Measurements from ENCODE around the gene KIR3DL2.
"Not testable (repeated sequence)": the region's sequence is repeated elsewhere in the genome, so short reads cannot be mapped to it uniquely, and the experiment has no call there.

KIR3DL2 gene

DNA sequence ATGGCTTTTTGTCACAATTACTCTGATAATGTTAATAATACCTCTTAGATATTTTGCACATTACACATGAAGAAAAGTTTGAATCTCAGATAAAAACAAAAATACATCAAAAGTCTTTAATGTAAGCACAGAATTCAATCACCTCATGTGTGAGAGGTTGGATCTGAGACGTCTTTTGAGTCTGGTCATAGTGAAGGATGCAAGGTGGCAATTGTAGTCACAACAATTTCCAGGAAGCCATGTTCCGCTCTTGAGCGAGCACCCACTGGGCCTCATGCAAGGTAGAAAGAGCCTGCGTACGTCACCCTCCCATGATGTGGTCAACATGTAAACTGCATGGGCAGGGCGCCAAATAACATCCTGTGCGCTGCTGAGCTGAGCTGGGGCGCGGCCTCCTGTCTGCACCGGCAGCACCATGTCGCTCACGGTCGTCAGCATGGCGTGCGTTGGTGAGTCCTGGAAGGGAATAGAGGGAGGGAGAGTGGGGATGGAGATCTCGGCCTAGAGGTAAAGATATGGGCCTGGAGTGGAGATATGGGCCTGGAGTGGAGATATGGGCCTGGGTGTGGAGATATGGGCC is at the start of gene KIR3DL2:
TSS of gene KIR3DL2 (plus strand) at position 383 of the 580 bp plus-strand sequence. CDS start at position 416, 33 bp downstream.
- not testable (repeated sequence) for DNase-seq

DNA sequence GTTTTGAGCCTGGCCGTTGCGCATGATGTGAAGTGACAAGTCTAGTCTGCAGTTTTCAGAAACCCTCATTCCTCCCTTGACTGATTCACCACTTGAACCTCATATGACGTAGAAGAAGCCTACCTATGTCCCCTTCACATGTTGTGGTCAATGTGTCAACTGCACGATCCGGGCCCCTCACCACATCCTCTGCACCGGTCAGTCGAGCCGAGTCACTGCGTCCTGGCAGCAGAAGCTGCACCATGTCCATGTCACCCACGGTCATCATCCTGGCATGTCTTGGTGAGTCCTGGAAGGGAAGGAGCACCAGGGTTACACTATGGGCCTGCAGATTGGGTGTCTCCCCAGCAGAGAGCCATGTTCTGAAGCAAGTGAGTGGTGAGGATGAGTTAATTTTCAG is 46.8 kb upstream of the KIR3DL2 start, which contains the start of gene KIR2DL4:
TSS of gene KIR2DL4 (plus strand) at position 201 of the 400 bp plus-strand sequence. CDS start at position 243, 42 bp downstream.
- DNase-seq: no peak

DNA sequence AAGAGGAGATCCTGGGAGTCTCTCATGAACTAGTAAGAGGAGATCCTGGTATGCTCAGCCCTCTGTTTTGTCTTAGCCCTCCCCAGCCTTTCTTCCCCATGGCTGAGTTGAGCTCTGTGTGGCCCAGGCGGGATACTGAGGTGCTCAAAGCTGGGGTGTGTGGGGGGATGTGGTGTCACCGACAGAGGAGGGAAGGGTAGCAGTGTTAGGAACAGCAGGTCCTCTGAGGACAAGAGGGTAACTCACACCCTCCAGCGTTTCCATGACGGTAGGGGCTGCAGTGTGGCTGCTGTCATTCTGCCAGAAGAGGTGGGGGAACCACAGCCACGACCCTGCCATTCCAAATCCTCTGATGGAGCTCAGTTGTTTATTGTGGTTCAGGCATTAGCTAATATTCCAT is 46.1 kb upstream of the KIR3DL2 start:
- no peak for DNase-seq

DNA sequence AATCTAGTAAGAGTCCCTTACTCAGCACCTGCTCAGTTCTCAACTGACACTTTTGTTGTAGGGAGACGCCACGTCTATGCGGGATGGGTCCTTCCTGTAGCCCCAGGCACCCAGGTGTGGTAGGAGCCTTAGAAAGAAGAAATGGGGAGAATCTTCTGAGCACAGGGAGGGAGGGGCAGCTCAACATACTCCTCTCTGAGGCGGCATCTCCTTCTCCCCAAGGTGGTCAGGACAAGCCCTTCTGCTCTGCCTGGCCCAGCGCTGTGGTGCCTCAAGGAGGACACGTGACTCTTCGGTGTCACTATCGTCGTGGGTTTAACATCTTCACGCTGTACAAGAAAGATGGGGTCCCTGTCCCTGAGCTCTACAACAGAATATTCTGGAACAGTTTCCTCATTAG is 45.7 kb upstream of the KIR3DL2 start:
- DNase-seq: no peak

DNA sequence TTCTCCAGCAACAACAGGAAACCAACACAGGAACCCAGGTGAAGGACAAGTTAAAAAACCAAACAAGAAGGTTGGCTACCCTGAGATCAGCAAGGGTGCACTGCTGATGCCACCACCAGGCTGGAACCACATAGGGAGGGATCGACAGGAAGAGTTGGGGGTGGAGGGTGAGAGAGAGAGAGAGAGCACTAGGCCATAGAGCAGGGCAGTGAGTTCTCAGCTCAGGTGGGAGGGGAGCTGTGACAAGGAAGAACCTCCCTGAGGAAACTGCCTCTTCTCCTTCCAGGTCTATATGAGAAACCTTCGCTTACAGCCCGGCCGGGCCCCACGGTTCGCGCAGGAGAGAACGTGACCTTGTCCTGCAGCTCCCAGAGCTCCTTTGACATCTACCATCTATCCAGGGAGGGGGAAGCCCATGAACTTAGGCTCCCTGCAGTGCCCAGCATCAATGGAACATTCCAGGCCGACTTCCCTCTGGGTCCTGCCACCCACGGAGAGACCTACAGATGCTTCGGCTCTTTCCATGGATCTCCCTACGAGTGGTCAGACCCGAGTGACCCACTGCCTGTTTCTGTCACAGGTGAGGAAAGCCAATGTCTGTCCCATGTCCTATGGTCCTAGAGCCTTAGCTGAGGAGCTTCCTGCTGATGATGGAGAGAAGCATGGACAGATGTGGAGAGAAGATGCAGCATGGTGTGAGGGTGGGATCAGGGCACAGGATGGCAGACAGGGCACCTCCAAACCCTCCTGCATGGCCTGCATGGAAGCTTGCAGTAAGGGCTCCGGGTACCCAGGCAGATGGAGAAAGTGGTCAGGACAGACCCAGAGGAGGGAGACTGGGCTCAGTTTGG is 44.4 kb upstream of the KIR3DL2 start:
- DNase-seq: no peak

DNA sequence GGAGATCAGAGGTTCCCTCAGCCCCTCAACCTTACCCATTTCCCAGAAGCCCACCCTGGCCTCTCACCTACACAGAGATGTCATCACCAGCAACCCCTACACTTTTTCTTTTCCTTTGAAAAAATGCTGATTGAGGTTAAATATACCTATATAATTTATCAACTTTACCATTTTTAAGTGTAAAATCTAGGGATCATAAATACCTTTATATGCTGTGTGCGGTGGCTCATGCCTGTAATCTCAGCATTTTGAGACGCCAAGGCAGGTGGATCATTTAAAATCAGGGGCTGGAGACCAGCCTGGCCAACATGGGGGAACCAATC is 43.8 kb upstream of the KIR3DL2 start:
- no peak for DNase-seq

DNA sequence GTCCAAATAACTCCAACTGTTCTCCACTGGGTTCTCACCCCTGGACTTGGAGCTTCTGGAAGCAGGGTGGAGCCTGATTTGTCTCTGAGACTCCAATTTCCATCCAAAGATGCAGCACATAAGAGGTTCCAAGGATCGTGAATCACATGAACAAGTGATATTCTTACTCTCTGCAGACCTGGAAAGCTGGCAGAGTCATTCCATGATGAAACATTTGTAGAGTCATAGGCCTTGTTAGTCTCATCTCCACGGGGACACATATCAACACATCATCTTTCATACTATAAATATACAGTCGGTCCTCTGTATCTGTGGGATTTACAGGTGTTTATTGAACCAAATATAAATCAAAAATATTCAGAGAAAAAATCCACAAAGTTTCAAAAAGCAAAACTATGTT is 35.7 kb upstream of the KIR3DL2 start:
- DNase-seq: not testable (repeated sequence)

DNA sequence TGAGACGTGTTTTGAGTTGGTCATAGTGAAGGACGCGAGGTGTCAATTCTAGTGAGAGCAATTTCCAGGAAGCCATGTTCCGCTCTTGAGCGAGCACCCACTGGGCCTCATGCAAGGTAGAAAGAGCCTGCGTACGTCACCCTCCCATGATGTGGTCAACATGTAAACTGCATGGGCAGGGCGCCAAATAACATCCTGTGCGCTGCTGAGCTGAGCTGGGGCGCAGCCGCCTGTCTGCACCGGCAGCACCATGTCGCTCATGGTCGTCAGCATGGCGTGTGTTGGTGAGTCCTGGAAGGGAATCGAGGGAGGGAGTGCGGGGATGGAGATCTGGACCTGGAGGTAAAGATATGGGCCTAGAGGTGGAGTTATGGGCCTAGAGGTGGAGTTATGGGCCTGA is 34.0 kb upstream of the KIR3DL2 start, which contains the start of gene KIR3DL1:
TSS of gene KIR3DL1 (plus strand) at position 218 of the 400 bp plus-strand sequence.
- DNase-seq: not testable (repeated sequence)

DNA sequence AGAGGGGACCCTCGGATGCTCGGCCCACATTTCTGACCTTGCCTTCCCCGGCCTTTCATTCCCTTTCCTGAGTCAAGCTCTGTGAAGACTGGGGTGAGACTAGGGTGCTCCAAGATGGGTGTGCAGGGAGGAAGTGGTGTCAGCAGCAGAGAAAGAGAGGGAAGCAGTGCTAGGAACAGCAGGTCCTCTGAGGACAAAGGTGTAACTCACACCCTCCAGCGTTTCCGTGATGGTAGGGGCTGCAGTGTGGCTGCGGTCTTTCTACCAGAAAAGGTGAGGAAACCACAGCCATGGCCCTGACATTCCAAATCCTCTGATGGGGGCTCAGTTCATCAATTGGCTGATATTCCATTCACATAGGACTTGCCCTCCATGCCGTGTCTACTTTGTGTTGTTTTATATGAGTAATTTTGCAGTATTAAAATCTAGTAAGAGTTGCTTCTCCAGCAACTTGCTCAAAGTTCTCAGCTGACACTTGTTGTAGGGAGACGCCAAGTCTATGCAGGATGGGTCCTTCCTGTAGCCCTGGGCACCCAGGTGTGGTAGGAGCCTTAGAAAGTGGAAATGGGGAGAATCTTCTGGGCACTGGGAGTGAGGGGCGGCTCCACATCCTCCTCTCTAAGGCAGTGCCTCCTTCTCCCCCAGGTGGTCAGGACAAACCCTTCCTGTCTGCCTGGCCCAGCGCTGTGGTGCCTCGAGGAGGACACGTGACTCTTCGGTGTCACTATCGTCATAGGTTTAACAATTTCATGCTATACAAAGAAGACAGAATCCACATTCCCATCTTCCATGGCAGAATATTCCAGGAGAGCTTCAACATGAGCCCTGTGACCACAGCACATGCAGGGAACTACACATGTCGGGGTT is 32.3 kb upstream of the KIR3DL2 start:
- DNase-seq: no peak

DNA sequence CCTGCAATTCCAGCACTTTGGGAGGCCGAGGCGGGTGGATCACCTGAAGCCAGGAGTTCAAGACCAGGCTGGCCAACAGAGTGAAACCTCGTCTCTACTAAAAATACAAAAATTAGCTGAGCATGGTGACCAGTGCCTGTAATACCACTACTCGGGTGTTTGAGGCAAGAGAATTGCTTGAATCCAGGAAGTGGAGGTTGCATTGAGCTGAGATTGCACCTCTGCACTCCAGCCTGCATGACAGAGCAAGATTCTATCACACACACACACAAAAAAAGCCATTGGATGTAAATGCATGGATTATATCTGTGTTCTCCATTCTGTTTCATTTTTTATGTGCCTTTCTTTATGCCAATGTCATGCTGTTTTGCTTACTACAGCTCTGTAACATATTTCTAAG is 25.8 kb upstream of the KIR3DL2 start:
- DNase-seq: not testable (repeated sequence)

DNA sequence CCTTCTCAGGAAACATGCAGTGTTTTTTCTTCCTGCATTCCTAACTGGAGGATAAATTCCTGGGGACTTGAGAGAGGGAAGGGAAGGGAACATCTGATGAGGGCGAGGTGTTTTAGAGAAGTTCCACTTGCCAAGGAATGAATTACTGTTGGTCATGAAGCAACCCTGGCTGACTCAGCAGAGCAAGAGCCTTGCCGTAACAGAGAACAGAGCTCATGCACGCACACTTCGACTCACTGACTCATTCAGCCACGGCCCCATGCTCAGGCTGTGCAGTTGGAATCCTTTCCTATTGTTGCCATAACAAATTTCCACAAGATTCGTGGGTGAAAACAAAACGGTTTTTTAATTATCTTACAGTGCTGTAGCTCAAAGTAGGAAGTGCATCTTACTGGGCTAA is 24.9 kb upstream of the KIR3DL2 start:
- DNase-seq: not testable (repeated sequence)

DNA sequence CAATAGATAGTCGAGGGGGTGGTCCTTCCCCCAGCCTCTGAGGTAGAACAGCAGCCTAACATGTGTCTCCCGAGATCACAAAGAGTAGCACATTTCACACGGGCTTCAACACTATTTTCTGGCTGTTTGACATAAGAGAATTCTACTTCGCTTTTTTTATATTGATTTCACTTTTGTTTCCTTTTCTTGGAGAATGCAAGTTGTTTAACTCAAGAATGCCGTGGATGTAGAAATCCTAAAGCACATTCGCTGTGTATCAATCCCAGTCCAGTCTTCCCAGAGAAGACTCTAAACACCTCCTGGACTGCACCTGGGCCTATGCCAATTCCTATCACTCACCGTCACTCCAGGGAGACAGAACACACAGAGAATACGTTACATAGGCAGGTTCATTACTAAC is 22.2 kb upstream of the KIR3DL2 start:
- not testable (repeated sequence) for DNase-seq

DNA sequence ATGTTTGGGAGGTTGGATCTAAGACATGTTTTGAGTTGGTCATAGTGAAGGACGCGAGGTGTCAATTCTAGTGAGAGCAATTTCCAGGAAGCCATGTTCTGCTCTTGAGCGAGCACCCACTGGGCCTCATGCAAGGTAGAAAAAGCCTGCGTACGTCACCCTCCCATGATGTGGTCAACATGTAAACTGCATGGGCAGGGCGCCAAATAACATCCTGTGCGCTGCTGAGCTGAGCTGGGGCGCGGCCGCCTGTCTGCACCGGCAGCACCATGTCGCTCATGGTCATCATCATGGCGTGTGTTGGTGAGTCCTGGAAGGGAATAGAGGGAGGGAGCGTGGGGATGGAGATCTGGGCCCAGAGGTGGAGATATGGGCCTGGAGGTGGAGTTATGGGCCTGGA is 17.7 kb upstream of the KIR3DL2 start, which contains the start of gene KIR2DS4:
TSS of gene KIR2DS4 (plus strand) at position 181 of the 400 bp plus-strand sequence.
- DNase-seq: not testable (repeated sequence)

DNA sequence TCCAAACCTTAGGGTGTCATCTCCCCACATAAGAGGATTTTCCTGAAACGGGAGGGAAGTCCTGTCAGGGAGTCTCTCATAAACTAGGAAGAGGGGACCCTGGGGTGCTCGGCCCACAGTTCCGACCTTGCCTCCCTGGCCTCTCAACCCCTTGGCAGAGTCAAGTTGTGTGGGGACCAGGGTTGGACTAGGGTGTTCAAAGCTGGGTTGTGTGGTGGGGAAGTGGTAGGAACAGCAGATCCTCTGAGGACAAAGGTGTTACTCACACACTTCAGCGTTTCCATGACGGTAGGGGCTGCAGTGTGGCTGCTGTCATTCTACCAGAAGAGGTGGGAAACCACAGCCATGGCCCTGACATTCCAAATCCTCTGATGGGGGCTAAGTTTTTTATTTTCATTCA is 15.1 kb upstream of the KIR3DL2 start:
- not testable (repeated sequence) for DNase-seq

DNA sequence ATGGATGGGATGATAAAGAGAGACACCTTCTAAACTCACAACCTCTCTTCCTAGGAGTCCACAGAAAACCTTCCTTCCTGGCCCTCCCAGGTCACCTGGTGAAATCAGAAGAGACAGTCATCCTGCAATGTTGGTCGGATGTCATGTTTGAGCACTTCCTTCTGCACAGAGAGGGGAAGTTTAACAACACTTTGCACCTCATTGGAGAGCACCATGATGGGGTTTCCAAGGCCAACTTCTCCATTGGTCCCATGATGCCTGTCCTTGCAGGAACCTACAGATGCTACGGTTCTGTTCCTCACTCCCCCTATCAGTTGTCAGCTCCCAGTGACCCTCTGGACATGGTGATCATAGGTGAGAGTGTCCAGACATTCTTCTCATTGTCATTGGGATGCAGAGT is 12.7 kb upstream of the KIR3DL2 start:
- DNase-seq: not testable (repeated sequence)

DNA sequence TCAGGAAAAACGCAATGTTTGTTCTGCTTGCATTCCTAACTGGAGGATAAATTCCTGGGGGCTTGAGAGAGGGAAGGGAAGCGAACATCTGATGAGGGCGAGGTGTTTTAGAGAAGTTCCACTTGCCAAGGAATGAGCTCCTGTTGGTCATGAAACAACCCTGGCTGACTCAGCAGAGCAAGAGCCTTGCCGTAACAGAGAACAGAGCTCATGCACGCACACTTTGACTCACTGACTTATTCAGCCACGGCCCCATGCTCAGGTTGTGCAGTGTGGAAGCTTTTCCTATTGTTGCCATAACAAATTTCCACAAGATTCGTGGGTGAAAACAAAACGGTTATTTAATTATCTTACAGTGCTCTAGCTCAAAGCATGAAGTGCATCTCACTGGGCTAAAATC is 7.1 kb upstream of the KIR3DL2 start:
- not testable (repeated sequence) for DNase-seq

DNA sequence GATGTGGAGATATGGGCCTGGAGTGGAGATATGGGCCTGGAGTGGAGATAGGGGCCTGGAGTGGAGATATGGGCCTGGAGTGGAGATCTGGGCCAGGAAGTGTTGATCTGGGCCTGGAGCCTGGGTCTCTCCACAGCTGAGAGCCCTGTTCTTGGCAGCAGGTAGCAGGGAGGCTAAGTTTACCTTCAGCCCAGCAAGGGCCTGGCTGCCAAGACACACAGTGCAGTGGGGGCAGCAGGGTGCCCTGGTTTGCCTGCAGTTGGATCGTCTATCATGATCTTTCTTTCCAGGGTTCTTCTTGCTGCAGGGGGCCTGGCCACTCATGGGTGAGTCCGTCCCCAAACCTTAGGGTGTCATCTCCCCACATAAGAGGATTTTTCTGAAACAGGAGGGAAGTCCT is 687 bp downstream of the KIR3DL2 start:
- DNase-seq: no peak

DNA sequence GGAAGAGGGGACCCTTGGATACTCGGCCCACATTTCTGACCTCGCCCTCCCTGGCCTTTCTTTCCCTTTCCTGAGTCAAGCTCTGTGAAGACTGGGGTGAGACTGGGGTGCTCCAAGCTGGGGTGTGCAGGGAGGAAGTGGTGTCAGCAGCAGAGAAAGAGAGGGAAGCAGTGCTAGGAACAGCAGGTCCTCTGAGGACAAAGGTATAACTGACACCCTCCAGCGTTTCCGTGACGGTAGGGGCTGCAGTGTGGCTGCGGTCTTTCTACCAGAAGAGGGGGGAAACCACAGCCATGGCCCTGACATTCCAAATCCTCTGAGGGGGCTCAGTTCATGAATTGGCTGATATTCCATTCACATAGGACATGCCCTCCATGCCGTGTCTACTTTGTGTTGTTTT is 1.1 kb downstream of the KIR3DL2 start:
- DNase-seq: no peak

DNA sequence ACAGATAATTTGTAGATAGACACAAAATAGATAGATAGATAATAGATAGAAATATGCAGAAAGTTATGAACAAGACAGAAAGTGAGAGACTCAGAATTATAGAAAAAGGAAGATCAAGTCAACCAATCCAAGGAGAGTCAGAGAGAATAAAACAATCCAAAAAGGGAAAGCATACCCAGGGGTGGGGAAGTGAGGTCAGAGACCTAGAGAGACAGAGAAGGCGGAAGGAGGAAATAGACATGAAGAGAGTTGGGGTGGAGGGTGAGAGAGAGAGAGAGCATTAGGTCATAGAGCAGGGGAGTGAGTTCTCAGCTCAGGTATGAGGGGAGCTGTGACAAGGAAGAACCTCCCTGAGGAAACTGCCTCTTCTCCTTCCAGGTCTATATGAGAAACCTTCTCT is 5.0 kb downstream of the KIR3DL2 start:
- not testable (repeated sequence) for DNase-seq

DNA sequence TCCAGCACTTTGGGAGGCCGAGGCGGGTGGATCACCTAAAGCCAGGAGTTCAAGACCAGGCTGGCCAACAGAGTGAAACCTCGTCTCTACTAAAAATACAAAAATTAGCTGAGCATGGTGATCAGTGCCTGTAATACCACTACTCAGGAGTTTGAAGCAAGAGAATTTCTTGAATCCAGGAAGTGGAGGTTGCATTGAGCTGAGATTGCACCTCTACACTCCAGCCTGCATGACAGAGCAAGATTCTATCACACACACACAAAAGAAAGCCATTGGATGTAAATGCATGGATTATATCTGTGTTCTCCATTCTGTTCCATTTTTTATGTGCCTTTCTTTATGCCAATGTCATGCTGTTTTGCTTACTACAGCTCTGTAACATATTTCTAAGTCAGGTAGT is 8.2 kb downstream of the KIR3DL2 start:
- DNase-seq: not testable (repeated sequence)

DNA sequence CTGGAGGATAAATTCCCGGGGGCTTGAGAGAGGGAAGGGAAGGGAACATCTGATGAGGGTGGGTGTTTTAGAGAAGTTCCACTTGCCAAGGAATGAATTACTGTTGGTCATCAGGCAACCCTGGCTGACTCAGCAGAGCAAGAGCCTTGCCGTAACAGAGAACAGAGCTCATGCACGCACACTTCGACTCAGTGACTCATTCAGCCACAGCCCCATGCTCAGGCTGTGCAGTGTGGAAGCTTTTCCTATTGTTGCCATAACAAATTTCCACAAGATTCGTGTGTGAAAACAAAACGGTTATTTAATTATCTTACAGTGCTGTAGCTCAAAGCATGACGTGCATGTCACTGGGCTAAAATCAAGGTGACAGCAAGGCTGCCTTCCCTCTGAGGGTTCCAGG is 9.2 kb downstream of the KIR3DL2 start:
- not testable (repeated sequence) for DNase-seq

DNA sequence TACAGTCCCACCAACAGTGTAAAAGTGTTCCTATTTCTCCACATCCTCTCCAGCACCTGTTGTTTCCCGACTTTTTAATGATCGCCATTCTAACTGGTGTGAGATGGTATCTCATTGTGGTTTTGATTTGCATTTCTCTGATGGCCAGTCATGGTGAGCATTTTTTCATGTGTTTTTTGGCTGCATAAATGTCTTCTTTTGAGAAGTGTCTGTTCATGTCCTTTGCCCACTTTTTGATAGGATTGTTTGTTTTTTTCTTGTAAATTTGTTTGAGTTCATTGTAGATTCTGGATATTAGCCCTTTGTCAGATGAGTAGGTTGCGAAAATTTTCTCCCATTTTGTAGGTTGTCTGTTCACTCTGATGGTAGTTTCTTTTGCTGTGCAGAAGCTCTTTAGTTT is 13.2 kb downstream of the KIR3DL2 start:
- not testable (repeated sequence) for DNase-seq

DNA sequence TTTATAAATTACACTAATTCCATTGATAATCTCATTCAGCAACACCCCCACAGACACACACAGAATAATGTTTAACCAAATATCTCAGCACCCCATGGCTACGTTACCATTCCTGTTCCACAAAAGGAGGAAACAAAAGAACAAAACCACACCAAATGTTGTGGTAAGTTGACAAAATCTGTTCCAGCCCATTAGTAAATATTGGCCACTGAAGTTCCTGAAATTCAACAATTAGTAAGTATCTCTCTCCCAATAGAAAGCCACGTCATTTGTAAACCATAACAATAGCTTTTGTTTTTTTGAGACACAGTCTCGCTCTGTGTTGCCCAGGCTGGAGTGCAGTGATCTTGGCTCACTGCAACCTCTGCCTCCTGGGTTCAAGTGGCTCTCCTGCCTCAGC is 21.5 kb downstream of the KIR3DL2 start:
- no peak for DNase-seq
